ENCODE data around the gene RASA4B.
"Not testable (repeated sequence)": the region's sequence is repeated elsewhere in the genome, so short reads cannot be mapped to it uniquely, and the experiment has no call there.

- not testable (repeated sequence) for TF ChIP-seq POLR2AphosphoS5, CTCF (IDR thresholded peaks at IDR 0.05)
Observed at GRCh38 chr7:102531583-102531982, 14.0 kb upstream of the RASA4B start.

Measured in suprapubic skin (tissue), 3 donors.